Loucy (cell line): ENCODE measurements around the gene TRAPPC14.
A peak's percentile ranks its signal among the peaks of the same experiment; 100 is the strongest.

Experiments
- H2AFZ ChIP-seq: fragments of 200-600 bp; sonication (generic); 2 replicates; pipeline ENCODE4 v1.6.0; 2016; ENCODE audit warnings: antibody characterized with exemption, mild to moderate bottlenecking, low read length, moderate library complexity
- H3F3A ChIP-seq: fragments of 200-600 bp; 2 replicates; pipeline ENCODE4 v1.6.0; 2016; ENCODE audit warnings: antibody characterized with exemption, low read depth, mild to moderate bottlenecking
- H3K27me3 ChIP-seq: fragments of 200-600 bp; sonication (generic); 2 replicates; pipeline ENCODE4 v1.6.1; 2014; ENCODE audit warnings: low read length, mild to moderate bottlenecking; ENCODE audit not compliant: insufficient read depth, poor library complexity, severe bottlenecking
- H3K36me3 ChIP-seq: fragments of 200-600 bp; sonication (generic); 2 replicates; pipeline ENCODE4 v1.6.1; 2016; ENCODE audit warnings: low read length; ENCODE audit not compliant: insufficient read depth
- H3K4me1 ChIP-seq: fragments of 200-600 bp; sonication (generic); 2 replicates; pipeline ENCODE4 v1.5.1; 2014; ENCODE audit warnings: low read length, mild to moderate bottlenecking; ENCODE audit not compliant: insufficient read depth, poor library complexity, severe bottlenecking
- H3K4me2 ChIP-seq: fragments of 200-600 bp; sonication (generic); 2 replicates; pipeline ENCODE4 v1.6.0; 2014; ENCODE audit warnings: antibody characterized with exemption, low read length, low read depth, mild to moderate bottlenecking; ENCODE audit not compliant: poor library complexity, severe bottlenecking
- H3K4me3 ChIP-seq: fragments of 200-600 bp; sonication (generic); 2 replicates; pipeline ENCODE4 v1.5.1; 2014; ENCODE audit warnings: low read length, mild to moderate bottlenecking, mixed read lengths; ENCODE audit not compliant: poor library complexity, severe bottlenecking
- H3K79me2 ChIP-seq: fragments of 200-600 bp; sonication (generic); 2 replicates; pipeline ENCODE4 v1.6.1; 2014; ENCODE audit warnings: low read length; ENCODE audit not compliant: insufficient read depth
- H3K9ac ChIP-seq: fragments of 200-600 bp; sonication (generic); 2 replicates; pipeline ENCODE4 v1.6.0; 2014; ENCODE audit warnings: mild to moderate bottlenecking, low read depth, low read length, moderate library complexity; ENCODE audit not compliant: poor library complexity, severe bottlenecking
- H3K9me2 ChIP-seq: fragments of 200-600 bp; sonication (generic); replicated peaks from 2 replicates; pipeline ENCODE4 v1.6.1; 2016; ENCODE audit warnings: low read depth, low read length, mixed read lengths
- H3K9me3 ChIP-seq: fragments of 200-600 bp; sonication (generic); 2 replicates; pipeline ENCODE4 v1.6.1; 2014; ENCODE audit warnings: mild to moderate bottlenecking, antibody characterized with exemption, low read length, low read depth; ENCODE audit not compliant: insufficient read depth
- H4K20me1 ChIP-seq: fragments of 200-600 bp; sonication (generic); 2 replicates; pipeline ENCODE4 v1.6.0; 2014; ENCODE audit warnings: antibody characterized with exemption, low read length, mild to moderate bottlenecking; ENCODE audit not compliant: insufficient read depth, poor library complexity, severe bottlenecking
- CTCF ChIP-seq: fragments of 200-600 bp; sonication (generic); conservative IDR thresholded peaks from 2 replicates; pipeline ENCODE4 v1.5.1; 2014; ENCODE audit warnings: mild to moderate bottlenecking, antibody characterized with exemption, low read length
- EZH2phosphoT487 ChIP-seq: fragments of 200-600 bp; IDR thresholded peaks from 2 replicates; pipeline ENCODE4 v1.6.1; 2018; ENCODE audit warnings: antibody characterized with exemption, mild to moderate bottlenecking, moderate library complexity, borderline replicate concordance

The TRAPPC14 gene

GRCh38 chr7:100142461-100142860 lies 16.1 kb downstream of the TRAPPC14 start:
- Histone ChIP-seq H3K4me3 (no peak overlapping the region), H2AFZ (no peak overlapping the region), H3K9me3 (no peaks in the 10 kb centered on the region), H3K79me2 (no peaks in the 10 kb centered on the region), H4K20me1 (no peaks in the 10 kb centered on the region), H3K9me2 (no peaks in the 10 kb centered on the region), H3K27me3 (no peaks in the 10 kb centered on the region), H3K36me3 (no peaks in the 10 kb centered on the region), H3K4me1 (peaks cover 4% of the 10 kb centered on the region), H3F3A (no peaks in the 10 kb centered on the region), H3K4me2 (no peak overlapping the region), H3K9ac (no peak overlapping the region)
- TF ChIP-seq CTCF, result no peak

DNA sequence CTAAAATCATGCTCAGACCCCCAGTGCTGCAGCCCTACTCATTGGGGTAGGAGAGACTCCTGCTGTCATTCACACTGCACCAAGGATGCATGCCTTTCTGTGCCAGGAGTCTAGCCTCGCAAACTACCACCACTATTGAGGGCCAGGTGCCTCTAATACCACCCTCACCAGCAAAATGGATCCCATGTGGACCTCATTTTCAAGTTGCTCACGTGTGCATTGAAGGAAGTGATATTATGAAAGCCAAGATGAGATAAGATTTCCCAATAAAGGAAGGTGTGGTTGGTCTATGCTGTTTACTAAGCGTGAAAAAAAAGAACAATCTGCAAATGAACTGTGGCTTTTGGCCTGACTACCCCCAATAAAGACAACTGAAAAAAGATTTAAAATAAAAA lies 17.0 kb downstream of the TRAPPC14 start:
- no peaks in the 10 kb centered on the region for H4K20me1 ChIP-seq
- no peaks in the 10 kb centered on the region for H3K36me3 ChIP-seq
- no peaks in the 10 kb centered on the region for H3K27me3 ChIP-seq
- no peak overlapping the region for H3K9ac ChIP-seq
- H2AFZ ChIP-seq, result peak overlapping the region; percentile 30; the same call in 1 of the 2 replicates
- H3K4me2 ChIP-seq, result no peak overlapping the region
- H3K9me2 ChIP-seq, result no peaks in the 10 kb centered on the region
- peaks cover 4% of the 10 kb centered on the region for H3K4me1 ChIP-seq
- H3F3A ChIP-seq, result no peaks in the 10 kb centered on the region
- H3K4me3 ChIP-seq, result no peak overlapping the region
- H3K79me2 ChIP-seq, result no peaks in the 10 kb centered on the region
- no peaks in the 10 kb centered on the region for H3K9me3 ChIP-seq
- TF ChIP-seq EZH2phosphoT487 (no peak), CTCF (no peak)

DNA sequence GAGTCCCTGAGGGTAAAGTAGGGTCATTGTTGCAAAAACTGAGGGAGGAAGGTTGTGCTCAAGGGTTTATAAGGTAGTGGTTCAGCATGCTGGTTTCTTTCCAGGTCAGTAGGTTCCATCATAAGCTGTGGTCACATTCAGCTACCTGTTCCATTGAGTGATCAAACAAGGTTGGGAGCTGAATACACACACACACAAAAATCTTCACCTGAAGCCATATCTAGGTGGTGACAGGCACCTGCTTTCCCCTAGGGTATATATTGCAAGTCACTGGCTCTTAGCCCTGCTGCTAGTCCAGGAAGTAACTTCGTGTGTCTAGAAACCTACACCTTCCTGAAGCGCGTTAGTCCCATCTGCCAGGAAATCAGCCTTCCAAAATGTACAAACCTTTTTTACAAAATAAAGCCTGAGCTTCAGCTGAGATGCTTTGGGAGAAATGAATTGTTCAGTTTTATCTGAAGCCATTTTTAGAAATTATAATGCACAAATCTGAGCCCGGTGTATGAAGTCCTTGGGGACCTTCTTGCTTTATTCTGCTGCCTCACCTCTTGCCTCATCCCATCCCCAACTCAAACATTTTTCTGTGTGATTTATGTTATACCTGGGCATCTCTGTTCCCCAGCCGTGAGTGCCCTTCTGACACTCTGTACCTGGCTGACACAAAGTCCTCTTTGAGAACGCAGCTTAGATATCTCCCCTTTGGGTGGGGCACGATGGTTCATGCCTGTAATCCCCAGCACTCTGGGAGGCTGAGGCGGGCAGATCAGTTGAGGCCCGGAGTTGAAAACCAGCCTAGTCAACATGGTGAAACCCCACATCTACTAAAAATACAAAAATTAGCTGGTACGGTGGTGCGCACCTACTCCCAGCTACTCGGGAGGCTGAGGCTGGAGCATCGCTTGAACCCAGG lies 20.4 kb downstream of the TRAPPC14 start:
- no peak overlapping the region for H3K9ac ChIP-seq
- H3K4me1 ChIP-seq, result peaks cover 4% of the 10 kb centered on the region
- TF ChIP-seq EZH2phosphoT487, result no peak
- no peak for TF ChIP-seq CTCF
- no peaks in the 10 kb centered on the region for H3K27me3 ChIP-seq
- H4K20me1 ChIP-seq, result no peaks in the 10 kb centered on the region
- no peaks in the 10 kb centered on the region for H3K9me3 ChIP-seq
- H3K4me2 ChIP-seq, result peak overlapping the region; percentile 35
- H3K36me3 ChIP-seq, result no peaks in the 10 kb centered on the region
- H2AFZ ChIP-seq, result peak overlapping the region; percentile 81
- no peaks in the 10 kb centered on the region for H3F3A ChIP-seq
- H3K4me3 ChIP-seq, result no peak overlapping the region
- no peaks in the 10 kb centered on the region for H3K79me2 ChIP-seq
- H3K9me2 ChIP-seq, result no peaks in the 10 kb centered on the region
